WTC11 (cell line): Measurements from ENCODE around the gene PCNX3. TPM values are rescaled to one million over a fixed set of nuclear protein-coding genes. Genes with fewer than 3 reads are reported as not detected.
"Not testable (repeated sequence)": the region's sequence is repeated elsewhere in the genome, so short reads cannot be mapped to it uniquely, and the experiment has no call there.

ENCODE experiments used
- ATAC-seq: fragments of 200-7000 bp; cut with Tn5 transposase; 2 replicates; pipeline ENCODE4 v1.10.0; 2021; ENCODE audit warnings: mild to moderate bottlenecking, moderate library complexity
- CTCF ChIA-PET: fragments of 300-600 bp; sonication (Branson Sonifier 250); formaldehyde crosslinking; loops from one replicate; lab custom pipeline; 2021; ENCODE audit warnings: antibody characterized with exemption; lab: Charles Lee
- POLR2A ChIA-PET: fragments of 350-600 bp; sonication (Branson Sonifier 250); formaldehyde crosslinking; loops from one replicate; lab custom pipeline; 2021; ENCODE audit warnings: antibody characterized with exemption; lab: Charles Lee
- DNase-seq: peaks from one replicate; pipeline ENCODE4 v3.0.0; 2021; ENCODE audit warnings: low spot score
- H3K27ac Mint-ChIP-seq: 2 replicates; pipeline ENCODE4 v1.8.0; 2021; ENCODE audit warnings: mixed read lengths
- H3K27me3 Mint-ChIP-seq: 2 replicates; pipeline ENCODE4 v1.8.0; 2021; ENCODE audit warnings: low read depth, mild to moderate bottlenecking, moderate library complexity, mixed read lengths
- H3K36me3 Mint-ChIP-seq: 2 replicates; pipeline ENCODE4 v1.8.0; 2021; ENCODE audit warnings: mixed read lengths
- H3K4me1 Mint-ChIP-seq: 2 replicates; pipeline ENCODE4 v1.8.0; 2022; ENCODE audit warnings: mixed read lengths
- H3K4me3 Mint-ChIP-seq: 2 replicates; pipeline ENCODE4 v1.8.0; 2021; ENCODE audit warnings: mild to moderate bottlenecking, moderate library complexity, mixed read lengths
- H3K9me3 Mint-ChIP-seq: 2 replicates; pipeline ENCODE4 v1.8.0; 2021; ENCODE audit warnings: mixed read lengths
- CBFB ChIP-seq: sonication (generic); formaldehyde crosslinking; IDR thresholded peaks from 2 replicates; pipeline ENCODE4 v1.8.1; 2022; ENCODE audit warnings: mild to moderate bottlenecking, low read depth, missing genetic modification reagents
- EMX1 ChIP-seq: fragments of 250-450 bp; sonication (Bioruptor Pico); IDR thresholded peaks from 2 replicates; pipeline ENCODE4 v1.8.0; 2021; ENCODE audit warnings: mild to moderate bottlenecking
- ERG ChIP-seq: fragments of 250-450 bp; sonication (Bioruptor Pico); IDR thresholded peaks from 2 replicates; pipeline ENCODE4 v1.8.0; 2021; ENCODE audit warnings: mild to moderate bottlenecking
- ETV6 ChIP-seq: sonication (generic); formaldehyde crosslinking; IDR thresholded peaks from 2 replicates; pipeline ENCODE4 v1.8.1; 2022; ENCODE audit warnings: mild to moderate bottlenecking, missing genetic modification reagents
- FOXP4 ChIP-seq: sonication (generic); formaldehyde crosslinking; IDR thresholded peaks from 2 replicates; pipeline ENCODE4 v1.8.0; 2022; ENCODE audit warnings: mild to moderate bottlenecking, missing genetic modification reagents
- GABPB1 ChIP-seq: sonication (generic); formaldehyde crosslinking; IDR thresholded peaks from 2 replicates; pipeline ENCODE4 v1.8.1; 2023; ENCODE audit warnings: mild to moderate bottlenecking, missing genetic modification reagents
- GTF2I ChIP-seq: fragments of 250-450 bp; sonication (Bioruptor Pico); conservative IDR thresholded peaks from 2 replicates; pipeline ENCODE4 v1.4.0; 2021; ENCODE audit warnings: mild to moderate bottlenecking
- HMGA2 ChIP-seq: fragments of 250-450 bp; sonication (Bioruptor Pico); IDR thresholded peaks from 2 replicates; pipeline ENCODE4 v1.4.0; 2021; ENCODE audit warnings: mild to moderate bottlenecking, moderate library complexity
- HMGXB4 ChIP-seq: sonication (generic); formaldehyde crosslinking; IDR thresholded peaks from 2 replicates; pipeline ENCODE4 v1.8.1; 2023; ENCODE audit warnings: mild to moderate bottlenecking, moderate library complexity, missing genetic modification reagents
- IRF1 ChIP-seq: sonication (generic); formaldehyde crosslinking; IDR thresholded peaks from 2 replicates; pipeline ENCODE4 v1.8.0; 2023; ENCODE audit warnings: missing genetic modification reagents
- NFATC4 ChIP-seq: fragments of 250-450 bp; sonication (Bioruptor Pico); IDR thresholded peaks from 2 replicates; pipeline ENCODE4 v1.9.0; 2021; ENCODE audit warnings: mild to moderate bottlenecking
- NR2C2 ChIP-seq: sonication (generic); formaldehyde crosslinking; IDR thresholded peaks from 2 replicates; pipeline ENCODE4 v1.8.0; 2022; ENCODE audit warnings: mild to moderate bottlenecking, missing genetic modification reagents
- PRDM15 ChIP-seq: sonication (generic); formaldehyde crosslinking; IDR thresholded peaks from 2 replicates; pipeline ENCODE4 v1.8.0; 2022; ENCODE audit warnings: missing genetic modification reagents
- PRRX2 ChIP-seq: fragments of 250-450 bp; sonication (Bioruptor Pico); IDR thresholded peaks from 2 replicates; pipeline ENCODE4 v1.8.0; 2021; ENCODE audit warnings: mild to moderate bottlenecking
- SMAD3 ChIP-seq: sonication (generic); formaldehyde crosslinking; IDR thresholded peaks from 2 replicates; pipeline ENCODE4 v1.8.0; 2022; ENCODE audit warnings: missing genetic modification reagents, mild to moderate bottlenecking, borderline replicate concordance
- SMAD4 ChIP-seq: sonication (generic); formaldehyde crosslinking; IDR thresholded peaks from 2 replicates; pipeline ENCODE4 v1.8.0; 2022; ENCODE audit warnings: mild to moderate bottlenecking, missing genetic modification reagents
- STAT6 ChIP-seq: sonication (generic); formaldehyde crosslinking; conservative IDR thresholded peaks from 2 replicates; pipeline ENCODE4 v1.8.1; 2023; ENCODE audit warnings: mild to moderate bottlenecking, low read depth, missing genetic modification reagents, moderate library complexity
- USF1 ChIP-seq: sonication (generic); formaldehyde crosslinking; IDR thresholded peaks from 2 replicates; pipeline ENCODE4 v1.8.0; 2022; ENCODE audit warnings: mild to moderate bottlenecking, missing genetic modification reagents
- ZMAT4 ChIP-seq: fragments of 250-450 bp; sonication (Bioruptor Pico); IDR thresholded peaks from 2 replicates; pipeline ENCODE4 v1.9.0; 2021; ENCODE audit warnings: mild to moderate bottlenecking
- ZNF232 ChIP-seq: sonication (generic); formaldehyde crosslinking; IDR thresholded peaks from 2 replicates; pipeline ENCODE4 v1.8.0; 2022; ENCODE audit warnings: mild to moderate bottlenecking, missing genetic modification reagents
- ZNF263 ChIP-seq: sonication (generic); formaldehyde crosslinking; IDR thresholded peaks from 2 replicates; pipeline ENCODE4 v1.8.1; 2022; ENCODE audit warnings: low read depth, mild to moderate bottlenecking, moderate library complexity, missing genetic modification reagents
- ZNF416 ChIP-seq: fragments of 250-450 bp; sonication (Bioruptor Pico); IDR thresholded peaks from 2 replicates; pipeline ENCODE4 v1.9.0; 2021; ENCODE audit warnings: mild to moderate bottlenecking, inconsistent platforms
- total RNA-seq: library from RNA; stranded (reverse); gene quantifications from 3 replicates; pipeline ENCODE4 v1.2.3, GENCODE V29; 2021

Gene PCNX3
- total RNA-seq, 1 experiment from 2014 or later = 51.6 TPM

GRCh38 chr11:65637794-65638419 is 22.3 kb downstream of the PCNX3 start, which contains the start of gene SIPA1 (continued):
- no peak for TF ChIP-seq IRF1 (CRISPR knock-in tag)
- TF ChIP-seq HMGXB4 = peak; percentile 71; the same call in 1 of the 2 replicates
- TF ChIP-seq STAT6 (CRISPR knock-in tag) = no peak
- no peak for TF ChIP-seq NFATC4 (CRISPR knock-in tag)
- TF ChIP-seq USF1 = no peak
- no peak for TF ChIP-seq SMAD3 (CRISPR knock-in tag)
- no peak for TF ChIP-seq PRRX2
- no peak for TF ChIP-seq ZMAT4 (CRISPR knock-in tag)
- TF ChIP-seq ZNF232 = no peak
- TF ChIP-seq GTF2I (CRISPR knock-in tag) = no peak
- TF ChIP-seq GABPB1 (CRISPR knock-in tag) = no peak
- TF ChIP-seq EMX1 = no peak
- TF ChIP-seq PRDM15 = no peak
- no peak for TF ChIP-seq NR2C2 (CRISPR knock-in tag)
- no peak for TF ChIP-seq ETV6
- no peak for TF ChIP-seq ERG (CRISPR knock-in tag)
- TF ChIP-seq SMAD4 (CRISPR knock-in tag) = no peak; the same call in 1 of the 2 replicates
- no peak for TF ChIP-seq CBFB
- no peak for TF ChIP-seq FOXP4
- TF ChIP-seq HMGA2 (CRISPR knock-in tag) = no peak
- no peak for TF ChIP-seq ZNF263 (CRISPR knock-in tag)
- 0 out of 2 replicates have a peak, but pooled peaks have one; percentile 11 for TF ChIP-seq ZNF416 (CRISPR knock-in tag)

GRCh38 chr11:65639228-65639597 is 23.6 kb downstream of the PCNX3 start:
- ChIA-PET POLR2A (interaction anchor here (1.1 to 2.1 kb wide), 3 partner anchors 10 to 78 kb away, joined by 3 to 20 read pairs (median 4); no protein-coding TSS in a partner anchor), CTCF (interaction anchor here (0.7 to 2.6 kb wide), 12 partner anchors 7 to 249 kb away, joined by 3 to 36 read pairs (median 10); partner anchors contain the start of genes FAM89B, FIBP and MUS81)
- not testable (repeated sequence) for H3K27me3 Mint-ChIP-seq, H3K27ac Mint-ChIP-seq, DNase-seq, ATAC-seq, H3K9me3 Mint-ChIP-seq
- peaks cover 14% of the 10 kb centered on the region for H3K36me3 Mint-ChIP-seq
- peaks cover 36% of the 10 kb centered on the region for H3K4me1 Mint-ChIP-seq
- peak overlapping the region; percentile 81 for H3K4me3 Mint-ChIP-seq
